ENCODE results near the gene LMX1A. TPM values are rescaled to one million over a fixed set of nuclear protein-coding genes. Genes with fewer than 3 reads are reported as not detected.

LMX1A gene
- total RNA-seq, 2 donors from 2014 or later, result not detected

DNA sequence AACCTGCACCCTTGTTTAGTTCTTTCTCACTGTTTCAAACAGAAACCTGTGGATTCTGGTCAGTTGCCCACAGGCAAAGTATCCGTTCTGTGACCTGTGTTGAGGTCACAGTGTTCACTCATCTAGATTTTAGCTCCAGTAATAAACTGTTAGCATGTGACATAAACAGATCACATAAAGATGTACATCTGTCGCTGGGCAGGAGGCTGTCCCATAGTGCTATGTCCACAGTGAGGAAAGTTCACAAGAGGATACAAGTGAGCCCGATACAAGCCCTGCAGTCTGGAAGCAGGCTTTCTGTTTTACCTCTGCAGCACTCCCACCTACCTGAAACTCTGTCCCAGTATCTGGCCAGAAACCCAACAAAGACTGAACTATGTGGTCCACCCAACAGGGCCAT lies 28.4 kb downstream of the LMX1A start:
- no peak for DNase-seq (ENCODE audit: low spot score)
- peaks cover 0 to 8% of the 10 kb centered on the region in 2 donors for H3K9me3 ChIP-seq
- no peaks in the 10 kb centered on the region for H3K36me3 ChIP-seq
- no peaks in the 10 kb centered on the region for H3K27me3 ChIP-seq
- TF ChIP-seq, protein P1, sequence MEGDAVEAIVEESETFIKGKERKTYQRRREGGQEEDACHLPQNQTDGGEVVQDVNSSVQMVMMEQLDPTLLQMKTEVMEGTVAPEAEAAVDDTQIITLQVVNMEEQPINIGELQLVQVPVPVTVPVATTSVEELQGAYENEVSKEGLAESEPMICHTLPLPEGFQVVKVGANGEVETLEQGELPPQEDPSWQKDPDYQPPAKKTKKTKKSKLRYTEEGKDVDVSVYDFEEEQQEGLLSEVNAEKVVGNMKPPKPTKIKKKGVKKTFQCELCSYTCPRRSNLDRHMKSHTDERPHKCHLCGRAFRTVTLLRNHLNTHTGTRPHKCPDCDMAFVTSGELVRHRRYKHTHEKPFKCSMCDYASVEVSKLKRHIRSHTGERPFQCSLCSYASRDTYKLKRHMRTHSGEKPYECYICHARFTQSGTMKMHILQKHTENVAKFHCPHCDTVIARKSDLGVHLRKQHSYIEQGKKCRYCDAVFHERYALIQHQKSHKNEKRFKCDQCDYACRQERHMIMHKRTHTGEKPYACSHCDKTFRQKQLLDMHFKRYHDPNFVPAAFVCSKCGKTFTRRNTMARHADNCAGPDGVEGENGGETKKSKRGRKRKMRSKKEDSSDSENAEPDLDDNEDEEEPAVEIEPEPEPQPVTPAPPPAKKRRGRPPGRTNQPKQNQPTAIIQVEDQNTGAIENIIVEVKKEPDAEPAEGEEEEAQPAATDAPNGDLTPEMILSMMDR (IDR thresholded peaks at IDR 0.05), result no peak
- no peak overlapping the region for H3K27ac ChIP-seq
- H3K4me1 ChIP-seq, result no peaks in the 10 kb centered on the region
- no peak overlapping the region for H3K4me3 ChIP-seq

DNA sequence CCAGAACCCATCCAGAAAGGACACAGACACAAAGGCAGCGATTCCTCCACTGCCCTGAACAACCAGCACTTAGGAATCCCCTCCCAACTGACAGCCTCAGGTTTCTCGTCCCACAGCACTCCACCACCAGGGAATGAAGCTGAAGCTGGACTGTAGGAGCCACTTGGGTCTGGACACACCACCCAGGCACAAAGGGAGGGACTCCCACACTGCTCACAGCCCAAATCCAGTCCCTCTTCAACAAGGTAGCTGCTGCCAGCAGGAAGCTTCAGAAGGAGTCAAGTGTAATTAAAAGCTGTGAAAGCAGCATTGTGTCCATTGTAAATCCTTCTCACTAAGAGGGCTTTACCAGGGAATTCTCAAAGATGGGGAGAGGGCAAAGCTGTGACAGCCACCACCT lies 29.0 kb downstream of the LMX1A start:
- H3K27me3 ChIP-seq, result no peaks in the 10 kb centered on the region

DNA sequence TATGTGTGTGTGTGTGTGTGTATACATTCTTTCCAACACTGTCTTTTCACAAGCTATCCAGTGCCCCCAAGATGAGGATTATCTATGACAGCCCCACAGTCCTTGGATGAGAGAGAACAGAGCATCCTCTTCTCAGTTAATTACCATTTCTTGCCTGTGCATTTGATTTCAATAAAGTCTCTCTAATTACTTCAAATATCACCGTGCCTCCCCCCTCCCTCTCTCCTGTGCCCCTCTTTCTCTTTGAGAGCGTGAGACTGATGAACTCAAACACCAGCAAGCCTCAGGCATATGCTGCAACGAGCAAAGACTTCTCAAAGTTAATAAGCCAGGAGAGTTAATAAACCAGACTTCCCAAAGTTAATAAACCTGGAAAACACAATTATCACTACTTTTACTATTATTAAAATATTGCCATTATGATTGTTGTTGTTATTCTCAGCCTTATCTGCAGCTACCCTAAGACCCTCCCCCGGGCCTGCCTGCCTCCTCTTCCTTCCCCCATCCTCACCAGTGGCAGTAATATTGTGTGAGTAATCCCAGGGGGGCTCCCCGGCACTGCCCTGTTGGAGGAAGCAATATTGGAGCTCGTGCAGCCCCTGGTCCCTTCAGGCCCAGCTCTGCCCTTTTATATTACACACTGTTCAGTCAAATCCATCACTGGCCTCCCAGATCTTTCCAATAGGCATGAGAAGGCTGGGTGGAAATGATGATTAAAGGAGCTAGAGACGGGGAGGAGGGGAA lies 30.9 kb downstream of the LMX1A start:
- Histone ChIP-seq H3K4me1 (no peaks in the 10 kb centered on the region), H3K27ac (no peak overlapping the region), H3K36me3 (no peaks in the 10 kb centered on the region), H3K4me3 (no peak overlapping the region), H3K9me3 (no peaks in the 10 kb centered on the region), H3K27me3 (no peaks in the 10 kb centered on the region)
- TF ChIP-seq, protein P1 (IDR thresholded peaks at IDR 0.05), result no peak
- no peak for DNase-seq (ENCODE audit: low spot score)

More for the DNA sequence above, 29.0 kb downstream of the LMX1A start:
- Histone ChIP-seq H3K36me3 (no peaks in the 10 kb centered on the region), H3K4me1 (no peaks in the 10 kb centered on the region), H3K27ac (no peak overlapping the region), H3K4me3 (no peak overlapping the region), H3K9me3 (peaks cover 0 to 8% of the 10 kb centered on the region in 2 donors)
- TF ChIP-seq, protein P1 (IDR thresholded peaks at IDR 0.05), result no peak
- no peak for DNase-seq (ENCODE audit: low spot score)

DNA sequence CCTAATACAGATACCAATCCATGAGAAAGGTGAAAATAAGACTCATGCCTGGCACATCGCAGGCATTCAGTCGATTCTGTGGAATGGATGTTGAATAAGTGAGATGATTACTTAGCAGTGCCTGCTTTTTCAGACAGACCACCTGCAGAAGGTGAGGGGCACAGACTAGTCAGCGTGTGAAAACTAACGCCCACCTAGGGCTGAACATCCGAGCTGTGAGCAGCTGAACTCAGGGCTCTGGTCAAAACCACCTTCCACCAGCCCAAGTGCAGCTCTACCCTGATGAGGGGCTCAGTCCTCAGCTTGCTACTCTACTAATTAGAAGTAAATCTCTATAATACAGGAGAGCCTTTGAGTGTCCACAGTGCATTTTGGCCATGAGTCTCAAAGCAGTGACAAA lies 32.5 kb downstream of the LMX1A start:
- TF ChIP-seq, protein P1 (IDR thresholded peaks at IDR 0.05), result no peak
- Histone ChIP-seq H3K4me3 (no peak overlapping the region), H3K27me3 (no peaks in the 10 kb centered on the region), H3K4me1 (no peaks in the 10 kb centered on the region), H3K9me3 (no peaks in the 10 kb centered on the region), H3K36me3 (no peaks in the 10 kb centered on the region), H3K27ac (no peak overlapping the region)
- no peak for DNase-seq (ENCODE audit: low spot score)

DNA sequence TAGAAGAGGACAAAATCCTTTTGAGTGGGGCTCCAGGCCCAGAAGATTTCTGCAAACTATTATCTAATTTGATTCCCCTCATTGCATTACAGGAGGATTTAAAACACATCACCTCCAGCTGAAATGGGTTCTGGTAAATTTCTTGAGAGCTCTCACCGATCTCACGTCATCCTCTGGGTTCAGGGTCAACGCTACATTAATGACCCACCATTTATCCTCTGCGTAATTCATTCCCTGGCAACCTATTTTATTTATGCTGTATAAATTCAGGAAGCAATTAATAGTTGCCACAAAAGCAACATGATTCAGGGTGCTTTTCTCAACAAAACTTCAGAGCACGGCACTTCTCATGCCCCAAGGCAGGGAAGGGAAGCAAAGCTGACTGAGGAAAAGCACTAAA lies 38.9 kb downstream of the LMX1A start:
- no peak for DNase-seq (ENCODE audit: low spot score)
- H3K4me1 ChIP-seq, result no peaks in the 10 kb centered on the region
- no peak overlapping the region for H3K27ac ChIP-seq
- peaks cover 0 to 5% of the 10 kb centered on the region in 2 donors for H3K9me3 ChIP-seq
- no peaks in the 10 kb centered on the region for H3K27me3 ChIP-seq
- H3K36me3 ChIP-seq, result no peaks in the 10 kb centered on the region
- H3K4me3 ChIP-seq, result no peak overlapping the region
- TF ChIP-seq, protein P1 (IDR thresholded peaks at IDR 0.05), result no peak

Data from right atrium auricular region (tissue), 2 donors.